Hematopoietic multipotent progenitor cell treated with erythropoietin and hydrocortisone succinate and interleukin-3 and kit ligand, for 4 days (in vitro differentiated cells): ENCODE measurements around the gene TSPAN14.

Source experiments
- DNase-seq: peaks from one replicate; pipeline ENCODE4 v3.0.0-alpha.2; 2015

The TSPAN14 gene

DNA sequence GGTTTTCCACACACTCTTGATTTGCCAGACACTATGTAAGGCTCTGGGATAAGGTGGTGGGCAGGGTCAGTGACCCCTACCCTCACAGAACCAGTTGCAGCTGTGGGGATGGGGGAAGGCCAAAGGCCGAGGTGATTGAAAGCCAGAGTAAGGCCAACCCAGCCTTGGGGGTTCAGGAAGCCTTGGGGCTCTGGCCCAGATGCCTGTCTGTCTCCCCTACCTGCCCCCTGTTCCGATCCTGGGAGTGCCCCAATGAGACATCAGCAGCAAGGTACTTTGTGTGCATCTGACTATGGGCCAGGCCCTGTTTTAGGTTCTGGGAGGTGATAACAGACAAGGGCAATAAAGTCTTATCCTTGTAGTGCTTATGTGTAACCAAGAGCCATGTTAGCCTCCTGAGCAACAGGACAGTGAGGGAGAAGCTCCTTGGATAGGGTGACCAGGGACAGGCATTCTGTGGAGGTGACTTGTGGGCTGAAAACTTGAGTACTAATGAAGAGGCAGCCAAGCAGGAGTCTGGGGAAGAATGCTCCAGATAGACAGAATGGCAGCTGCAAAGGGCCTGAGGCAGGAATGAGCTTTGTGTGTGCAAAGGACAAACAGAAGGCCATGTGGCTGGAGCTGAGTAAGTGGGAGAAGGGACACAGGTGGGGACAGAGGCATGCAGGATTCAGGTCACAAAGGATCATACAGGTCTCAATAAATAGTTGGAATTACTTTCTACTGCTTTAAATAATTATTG, 35.4 kb downstream of the TSPAN14 start:
- DNase-seq = no peak

DNA sequence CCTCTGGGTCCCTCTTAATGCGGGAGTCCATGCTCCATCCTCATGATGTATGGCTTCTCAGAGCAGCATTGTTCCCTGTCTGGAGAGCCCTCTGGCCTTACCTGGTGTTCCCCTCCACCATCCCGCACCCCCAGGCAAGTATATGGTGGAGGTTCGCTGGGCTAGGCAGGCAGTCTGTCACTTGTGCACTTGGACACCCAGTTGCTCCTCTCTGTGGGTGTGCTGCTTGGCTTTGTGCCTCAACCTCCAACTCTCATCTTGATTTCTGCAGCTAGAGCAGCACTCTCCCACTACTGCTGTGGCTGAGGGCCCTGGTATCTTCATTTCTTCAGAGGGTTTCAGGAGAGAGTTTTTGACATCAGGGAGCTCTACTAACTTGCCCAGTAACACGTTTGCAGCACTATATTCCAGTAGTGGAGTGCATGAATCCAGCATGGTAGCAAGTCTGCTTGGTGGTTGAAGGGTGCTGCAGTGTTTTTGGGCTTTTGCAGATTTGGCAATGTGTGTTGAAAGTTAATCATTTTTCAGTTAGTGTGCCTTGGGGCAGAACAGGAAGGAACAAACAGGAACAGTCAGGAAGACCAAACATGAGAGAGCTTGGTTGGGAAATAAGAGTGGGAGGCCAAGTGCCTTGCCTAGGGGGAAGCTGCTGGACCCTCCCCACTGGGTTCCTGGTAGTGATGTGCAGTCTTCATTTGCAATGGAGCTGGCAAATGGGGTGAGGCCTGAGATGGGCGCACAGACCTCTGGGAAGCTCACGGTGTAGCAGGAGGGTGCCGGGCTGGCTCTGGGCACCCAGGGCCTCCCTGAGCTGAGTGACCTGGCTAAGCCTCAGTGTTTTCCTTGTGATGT, 37.4 kb downstream of the TSPAN14 start:
- DNase-seq = peak; percentile 46

DNA sequence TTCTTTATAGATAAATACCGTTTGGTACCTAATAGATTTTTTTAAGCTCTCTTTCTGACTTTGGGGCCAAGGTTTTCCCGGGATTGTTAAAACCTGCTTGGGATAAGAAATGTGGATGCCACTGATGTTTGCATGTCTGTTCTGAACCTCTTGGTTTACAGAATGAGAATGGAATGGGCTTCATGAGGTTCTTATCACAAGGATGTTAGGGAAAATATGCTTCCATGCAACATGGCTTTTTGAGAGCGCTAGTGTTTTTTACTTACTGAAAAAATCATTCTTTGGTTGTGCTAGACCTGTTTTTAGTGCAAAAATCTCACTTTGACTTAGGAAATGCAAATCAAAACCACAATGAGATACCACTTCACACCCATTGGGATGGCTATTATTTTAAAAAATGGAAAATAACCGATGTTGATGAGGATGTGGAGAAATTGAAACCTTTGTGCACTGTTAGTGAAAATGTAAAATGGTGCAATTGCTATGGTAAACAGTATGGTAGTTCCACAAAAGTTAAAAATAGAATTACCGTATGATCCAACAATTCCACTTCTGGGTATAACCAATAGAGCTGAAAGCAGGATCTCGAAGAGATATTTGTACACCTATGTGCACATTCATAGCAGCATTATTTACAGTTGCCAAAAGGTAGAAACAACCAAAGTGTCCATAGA, 38.9 kb downstream of the TSPAN14 start:
- no peak for DNase-seq

DNA sequence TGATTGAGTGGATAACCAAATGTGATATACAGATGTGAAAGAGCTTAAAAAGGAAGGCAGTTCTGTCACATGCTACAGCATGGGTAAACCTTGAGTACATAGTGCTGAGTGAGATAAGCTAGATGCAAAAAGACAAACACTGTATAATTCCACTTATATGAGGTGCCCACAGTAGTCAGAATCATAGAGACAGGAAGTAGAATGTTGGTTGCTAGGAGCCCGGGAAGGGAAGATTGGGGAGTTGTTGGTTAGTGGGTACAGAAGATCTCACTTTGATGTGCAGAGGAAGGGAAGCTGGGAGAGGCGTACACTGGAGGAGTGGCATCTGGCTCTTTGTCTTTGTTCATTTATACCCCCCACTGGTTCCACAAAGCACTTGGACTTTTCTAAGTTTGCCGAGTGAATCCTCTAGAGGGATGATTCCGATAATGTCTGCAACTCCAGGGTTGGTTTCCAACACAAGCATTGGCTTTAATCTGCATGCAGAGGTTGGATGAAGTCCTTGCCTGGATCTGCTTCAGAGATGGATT, 39.5 kb downstream of the TSPAN14 start:
- peak; percentile 86 for DNase-seq

DNA sequence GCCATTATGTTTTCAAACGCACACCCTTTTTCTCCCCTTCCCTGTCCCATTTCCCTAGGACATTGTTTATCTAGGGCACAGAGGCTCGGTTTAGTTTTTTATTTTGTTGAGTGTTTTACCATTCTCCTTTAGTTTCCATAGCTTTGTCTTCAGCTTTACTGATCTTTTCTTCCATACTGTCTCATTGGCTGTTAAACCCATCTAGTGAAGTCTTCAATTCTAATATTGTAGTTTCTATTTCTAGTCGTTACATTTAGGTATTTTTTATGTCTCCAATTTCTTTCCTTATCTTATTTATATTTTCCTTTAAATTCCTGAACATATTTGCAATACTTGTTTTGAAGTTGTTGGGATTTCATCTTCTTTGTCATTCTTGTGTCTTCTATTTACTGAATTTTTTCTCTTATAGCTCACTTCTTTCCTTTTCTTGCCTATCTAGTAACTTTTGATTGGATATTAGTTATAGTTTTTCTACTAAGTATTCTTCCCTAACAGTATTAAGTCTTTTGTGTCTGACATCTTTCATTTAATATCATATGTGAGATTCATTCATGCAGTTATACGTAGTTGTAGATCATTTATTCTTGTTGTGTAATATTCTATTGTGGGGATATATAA, 42.6 kb downstream of the TSPAN14 start:
- no peak for DNase-seq

DNA sequence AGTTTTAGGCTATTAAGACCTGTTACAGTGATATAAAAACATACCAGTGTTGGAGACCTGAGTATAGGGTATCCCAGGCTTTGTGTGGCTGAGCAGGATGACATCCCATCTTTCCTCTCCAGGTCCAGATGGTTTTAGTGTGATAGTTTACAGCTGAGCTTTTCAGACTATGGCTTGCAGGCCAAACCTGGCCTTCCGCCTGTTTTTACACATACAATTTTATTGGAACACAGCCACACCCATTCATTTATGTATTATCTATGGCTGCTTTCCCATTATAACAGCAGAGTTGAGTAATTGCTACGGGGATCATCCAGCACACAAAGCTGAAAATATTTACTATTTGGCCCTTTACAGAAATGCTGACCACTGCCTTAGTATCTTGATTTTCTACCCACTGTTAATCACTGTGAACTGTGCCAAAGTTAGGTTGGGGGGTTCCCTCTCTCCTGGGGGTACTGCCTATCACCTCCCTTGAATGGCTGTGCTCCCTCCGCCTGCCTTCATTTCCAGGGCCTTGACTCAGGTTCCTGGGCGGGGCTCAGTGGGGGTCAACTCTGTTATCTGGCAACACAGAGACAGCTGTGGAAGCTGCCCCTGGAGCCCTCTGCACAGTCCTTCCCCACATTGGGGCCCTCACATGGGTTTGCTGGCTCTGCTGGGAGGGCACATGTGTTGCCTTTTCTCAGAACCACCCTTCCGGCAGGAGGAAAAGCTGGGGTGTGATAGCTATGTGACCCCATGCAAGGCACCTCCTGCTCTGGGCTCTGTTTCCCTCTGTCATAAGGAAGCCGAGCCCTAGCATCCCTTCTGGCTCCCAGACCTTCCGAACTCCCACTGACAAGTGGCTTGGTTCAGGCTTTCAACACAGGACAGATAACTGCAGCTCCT, 43.3 kb downstream of the TSPAN14 start:
- peak; percentile 98 for DNase-seq

DNA sequence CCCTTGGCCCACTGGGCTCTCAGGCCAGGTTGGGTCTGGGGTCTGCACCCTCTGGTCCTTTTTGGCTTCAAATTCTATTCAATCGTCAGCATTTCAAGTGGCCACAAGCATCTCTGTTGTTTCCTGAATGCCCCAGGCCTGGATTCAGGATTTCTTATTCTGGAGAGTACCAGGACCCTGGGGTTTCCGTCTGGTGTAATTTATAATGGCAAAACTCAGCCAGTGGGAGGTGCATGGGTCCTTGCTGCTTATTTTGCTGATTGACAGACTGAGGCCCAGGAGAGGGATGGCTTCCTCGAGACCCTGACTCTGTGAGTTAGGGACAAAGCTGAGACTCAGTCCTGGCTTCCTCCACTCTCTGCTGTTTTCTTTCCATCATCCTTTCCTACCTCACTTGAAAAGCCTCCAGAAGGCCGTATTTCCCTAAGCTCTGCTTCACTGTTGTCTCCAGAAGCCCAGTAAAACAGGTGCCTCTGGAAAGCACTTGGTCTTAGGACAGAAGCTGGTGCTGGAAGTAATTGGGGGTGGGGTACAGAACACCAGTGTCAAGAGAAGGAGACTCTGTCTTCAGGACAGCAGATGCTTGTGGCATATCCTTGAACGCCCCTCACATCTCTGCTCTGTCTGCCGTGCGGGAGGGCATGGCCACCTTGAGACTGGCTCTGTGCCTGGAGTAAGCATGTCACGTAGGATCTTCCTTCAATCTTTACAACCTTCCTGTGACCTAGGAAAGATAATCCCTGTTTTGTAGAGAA, 44.1 kb downstream of the TSPAN14 start:
- DNase-seq = no peak

DNA sequence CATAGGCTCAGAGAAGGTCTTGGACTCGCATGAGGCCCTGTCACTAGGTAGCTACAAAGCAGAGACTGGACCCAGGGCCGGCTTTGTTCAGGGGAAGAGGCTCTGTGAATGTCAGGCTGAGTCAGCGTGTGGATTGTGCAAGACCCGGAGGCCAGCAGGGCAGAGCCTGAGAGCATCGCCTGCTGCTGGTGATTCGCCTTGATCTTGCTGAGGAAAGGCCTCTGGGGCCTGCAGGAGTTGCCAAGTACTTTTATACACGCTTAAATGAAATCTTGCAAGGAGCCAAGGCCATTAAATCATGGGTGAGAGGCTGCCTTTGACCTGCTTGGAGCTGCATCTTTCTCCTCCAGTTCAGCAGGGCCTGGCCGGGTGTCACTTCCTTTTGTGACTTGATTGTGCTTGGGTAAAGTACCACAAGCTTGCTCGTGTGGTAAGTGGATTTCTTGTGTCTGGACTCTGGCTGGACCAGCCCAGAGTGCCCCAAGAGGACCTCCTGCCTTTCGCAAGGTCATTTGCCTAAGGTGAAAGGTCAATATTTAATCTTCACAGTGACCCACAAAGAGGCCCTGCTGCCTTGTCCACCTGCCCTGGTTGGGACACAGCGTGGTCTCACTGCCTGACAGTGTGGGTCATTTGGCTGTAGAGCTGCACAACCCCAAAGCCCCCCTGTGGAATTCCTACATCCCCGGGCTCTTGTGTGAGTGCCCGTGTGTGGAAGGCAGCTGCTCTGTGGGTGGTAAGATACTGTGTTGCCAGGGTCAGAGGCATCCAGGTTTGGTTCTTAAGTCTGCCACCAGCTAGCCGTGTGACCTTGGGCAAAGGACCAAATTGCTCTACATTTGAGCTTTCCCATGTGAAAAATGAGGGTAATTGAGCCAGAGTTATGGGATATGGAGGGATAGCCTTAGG, 45.0 kb downstream of the TSPAN14 start:
- DNase-seq = peak; percentile 92

DNA sequence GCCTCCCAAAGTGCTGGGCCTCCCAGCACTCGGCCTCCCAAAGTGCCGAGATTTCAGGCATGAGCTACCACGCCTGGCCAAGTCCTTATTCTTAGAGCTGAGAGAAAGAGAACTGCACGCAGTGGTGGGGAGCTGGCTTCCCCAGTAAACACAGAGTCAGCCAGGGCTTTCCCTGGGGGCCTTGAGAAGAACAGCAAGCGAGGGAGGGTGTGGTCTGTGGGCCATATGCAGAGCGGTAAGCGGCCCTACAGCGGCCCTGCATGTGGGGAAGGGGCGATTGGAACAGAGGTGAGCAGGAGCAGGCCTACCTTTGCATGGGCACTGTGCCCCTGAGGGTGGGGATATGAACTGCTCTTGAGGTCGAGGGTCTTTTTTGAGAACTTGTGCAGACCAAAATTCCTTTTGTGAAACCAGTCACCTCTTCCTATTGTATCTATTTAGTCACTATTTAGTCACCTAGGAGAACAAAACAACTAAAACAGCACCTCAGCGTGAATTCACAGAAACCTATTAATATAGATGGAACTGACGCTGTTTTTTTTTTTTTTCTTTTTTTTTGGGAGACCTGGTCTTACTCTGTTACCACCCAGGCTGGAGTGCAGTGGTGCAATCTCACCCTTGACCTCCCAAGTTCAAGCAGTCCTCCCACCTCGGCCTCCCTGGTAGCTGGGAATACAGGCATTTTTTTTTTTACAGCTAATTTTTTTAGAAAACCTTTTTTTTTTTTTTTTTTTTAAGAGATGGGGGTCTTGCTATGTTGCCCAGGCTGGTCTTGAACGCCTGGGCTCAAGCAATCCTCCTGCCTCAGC, 46.7 kb downstream of the TSPAN14 start:
- DNase-seq = peak; percentile 62

DNA sequence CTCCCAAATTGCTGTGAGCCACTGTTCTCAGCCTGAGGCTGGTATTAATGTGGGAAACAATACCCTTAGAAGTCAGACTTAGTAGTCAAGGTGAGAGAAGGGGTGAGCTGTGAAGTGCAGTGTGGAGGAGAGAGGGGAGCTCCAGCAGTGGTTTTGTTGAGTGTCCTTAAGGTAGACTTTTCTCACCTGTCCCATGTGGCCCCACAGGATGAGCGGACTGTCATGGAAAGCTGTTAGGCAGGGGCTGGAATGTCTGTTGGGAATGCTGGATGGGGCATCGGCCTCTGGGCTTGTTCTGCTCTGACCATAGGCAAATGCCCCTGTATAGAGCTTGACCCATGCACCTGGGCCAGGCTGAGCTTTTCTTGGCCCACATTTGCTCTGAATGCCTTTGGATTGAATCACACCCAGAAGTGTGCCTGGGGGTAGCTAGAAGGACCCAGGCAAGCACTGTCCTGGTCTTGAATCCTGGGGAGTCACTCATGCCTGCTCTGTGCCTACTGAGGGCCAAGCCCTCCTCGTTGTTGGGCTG, 47.3 kb downstream of the TSPAN14 start:
- DNase-seq = no peak

DNA sequence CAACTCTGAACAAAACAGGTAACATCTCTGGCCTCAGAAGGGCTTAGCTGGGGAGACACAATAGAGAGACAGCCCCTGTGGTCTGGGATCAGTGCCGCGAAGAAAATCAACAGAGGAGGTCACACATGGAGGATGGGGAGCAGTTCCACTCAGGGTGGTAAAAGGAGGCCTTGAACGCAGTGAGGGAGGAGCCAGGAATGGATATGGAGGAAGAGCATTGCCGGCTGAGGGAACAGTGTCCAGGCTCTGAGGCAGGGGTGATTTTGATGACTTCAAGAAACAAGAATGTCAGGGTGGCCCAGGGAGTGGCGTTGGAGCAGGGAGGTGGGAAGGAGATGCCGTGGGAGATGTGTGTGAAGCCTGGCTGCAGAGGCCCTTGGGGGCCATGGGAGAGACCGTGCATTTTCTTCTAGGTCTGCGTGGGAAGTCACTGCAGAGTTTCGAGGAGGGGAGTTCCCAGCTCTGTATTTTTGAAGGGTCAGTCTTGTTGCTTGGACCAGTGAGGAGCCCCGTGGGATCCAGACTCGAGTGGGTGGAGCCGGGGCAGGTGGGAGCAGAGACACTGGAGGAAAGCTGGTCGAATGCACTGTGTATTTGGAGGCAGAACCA, 47.9 kb downstream of the TSPAN14 start:
- no peak for DNase-seq

DNA sequence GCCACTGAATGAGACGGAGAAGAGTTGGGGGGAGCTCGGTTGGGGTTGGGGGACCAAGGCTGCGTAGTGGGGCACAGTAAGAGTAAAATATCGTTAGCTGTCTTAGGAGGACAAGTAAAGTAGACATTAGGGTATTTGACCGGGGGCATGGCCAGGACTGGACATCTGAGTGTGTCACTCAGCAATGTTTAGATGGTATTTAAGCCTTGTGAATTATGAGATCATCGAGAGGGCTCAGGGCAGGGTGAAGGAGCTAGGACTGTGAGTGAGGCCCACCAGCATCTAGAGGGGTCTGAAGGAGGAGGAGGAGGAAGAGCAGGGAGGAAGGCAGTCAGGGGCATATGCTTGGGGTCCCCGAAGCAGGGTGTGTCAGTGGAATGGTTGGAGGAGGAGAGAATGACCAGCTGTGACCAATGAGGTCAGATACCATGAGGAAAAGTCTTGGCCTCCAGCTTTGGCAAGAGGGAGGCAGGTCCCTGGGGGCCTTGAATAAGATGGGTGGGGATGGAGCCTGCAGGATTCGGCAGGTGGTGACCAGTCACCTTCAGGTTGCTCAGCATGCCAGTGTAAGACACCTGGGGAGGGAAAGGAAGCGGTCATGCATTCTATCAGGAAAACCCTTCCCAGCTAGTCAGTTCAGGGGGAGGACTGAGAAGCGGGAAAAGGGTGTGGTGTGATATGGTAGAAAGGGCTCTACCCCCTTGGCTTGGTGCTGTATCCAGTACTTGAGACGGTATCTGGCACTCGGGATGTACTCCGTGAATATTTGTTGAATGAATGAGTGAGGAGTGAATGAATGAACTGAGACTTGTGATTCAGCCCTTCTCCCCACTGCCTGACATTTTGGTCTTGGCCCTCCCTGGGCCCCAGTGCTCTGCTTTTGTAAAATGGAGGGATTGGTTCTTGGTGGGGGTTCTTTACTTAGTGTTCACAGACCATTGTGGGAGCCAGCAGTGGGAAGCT, 48.8 kb downstream of the TSPAN14 start:
- no peak for DNase-seq

DNA sequence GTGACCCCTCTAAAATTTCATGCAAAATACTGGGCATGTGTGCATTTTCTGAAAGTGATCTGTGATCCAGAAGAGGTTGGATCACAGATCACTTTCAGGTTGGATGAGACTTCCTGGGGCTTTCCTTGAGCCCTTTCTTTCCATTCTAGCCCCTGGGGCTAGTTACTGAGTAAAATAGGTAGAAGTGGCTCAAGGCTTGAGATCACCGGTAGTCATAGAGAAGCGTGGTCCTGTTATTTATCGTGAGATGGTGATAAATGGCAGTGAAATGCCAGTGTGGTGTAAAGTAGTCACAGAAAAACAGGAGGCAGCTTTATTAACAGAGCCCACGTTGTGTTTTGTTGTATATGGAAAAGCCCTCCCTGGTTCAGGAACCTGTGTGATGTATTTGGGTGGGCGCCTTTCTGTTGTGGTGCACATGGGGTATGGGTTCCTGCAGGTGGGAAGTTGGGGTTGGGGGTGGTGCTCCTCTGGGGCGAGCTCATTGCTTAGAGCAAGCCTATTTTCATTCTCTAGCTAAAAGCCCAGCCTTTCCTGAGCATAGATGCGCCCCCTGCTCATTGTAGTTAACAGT, 49.6 kb downstream of the TSPAN14 start:
- no peak for DNase-seq

DNA sequence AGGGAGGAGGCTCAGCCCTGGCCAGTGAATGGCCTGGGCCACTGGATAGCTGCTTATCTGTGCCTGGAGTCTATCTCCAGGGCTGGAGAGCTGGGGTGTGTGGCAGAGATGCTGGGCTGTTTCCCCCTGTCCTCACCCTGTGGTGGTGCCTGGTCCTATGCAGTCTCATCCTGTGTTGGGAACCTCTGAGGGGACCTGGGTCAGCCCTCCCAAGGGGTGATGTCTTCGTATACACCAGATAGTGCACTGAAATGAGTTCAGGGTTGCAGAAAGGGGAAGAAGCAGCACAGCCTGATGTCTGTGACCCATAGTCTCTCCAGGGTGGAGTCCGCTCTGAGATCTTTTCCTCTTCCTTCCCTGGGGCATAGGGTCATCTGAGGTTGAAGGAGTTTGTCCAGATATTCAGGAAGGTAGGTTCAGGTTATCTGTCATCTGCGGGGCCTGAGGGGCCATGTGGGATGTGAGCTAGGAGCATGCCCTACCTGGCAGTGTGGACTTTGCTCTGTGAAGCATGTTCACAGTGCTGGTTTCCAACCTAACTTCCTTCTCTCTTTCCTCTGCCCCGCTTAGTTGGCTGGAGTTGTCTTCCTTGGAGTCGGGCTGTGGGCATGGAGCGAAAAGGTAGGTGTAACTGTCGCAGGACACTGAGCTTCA, 50.2 kb downstream of the TSPAN14 start:
- DNase-seq = peak; percentile 96

DNA sequence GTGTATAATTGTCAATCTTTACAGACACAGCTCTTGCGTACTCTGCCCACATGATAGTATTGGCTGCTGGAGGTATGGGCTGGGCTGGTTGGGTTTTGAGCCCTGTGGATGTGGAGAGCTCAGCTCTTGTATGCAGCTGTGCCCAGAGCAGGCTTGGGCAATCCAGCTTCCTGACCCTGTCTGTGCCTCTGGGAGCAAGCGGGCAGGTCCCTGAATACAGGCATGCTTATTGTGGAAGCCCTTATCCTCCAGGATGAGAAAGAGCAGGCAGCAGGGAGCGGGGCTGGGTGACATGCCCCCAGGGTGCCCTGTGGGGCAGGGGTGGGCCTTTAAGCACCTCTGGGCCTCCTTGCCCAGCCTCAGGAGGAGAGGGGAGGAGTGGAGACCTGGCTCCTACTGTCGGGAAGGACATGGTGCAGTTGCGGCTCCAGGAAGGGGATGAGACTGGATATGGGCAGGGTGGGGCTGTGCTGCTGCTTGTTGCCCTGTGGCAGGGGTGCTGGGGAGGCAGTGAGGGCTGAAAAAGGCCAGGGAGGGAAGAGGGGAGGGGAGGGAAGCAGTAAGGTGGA, 50.9 kb downstream of the TSPAN14 start:
- no peak for DNase-seq

DNA sequence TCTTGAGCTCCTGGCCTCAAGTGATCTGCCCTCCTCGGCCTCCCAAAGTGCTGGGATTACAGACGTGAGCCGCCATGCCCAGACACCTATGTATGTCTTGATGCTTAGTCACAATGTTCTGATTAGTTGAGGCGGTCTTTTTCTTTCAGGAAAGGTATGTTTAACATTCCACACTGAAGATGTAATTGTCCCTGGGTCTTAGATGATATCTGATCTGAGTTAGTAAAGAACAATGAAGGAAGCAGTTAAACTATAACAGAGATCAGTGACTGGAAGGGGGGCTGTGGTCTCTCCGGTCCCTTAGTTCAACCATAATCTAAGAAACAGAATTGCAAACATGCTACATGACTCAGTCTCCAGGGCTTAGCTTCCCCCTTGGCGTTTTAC, 52.1 kb downstream of the TSPAN14 start:
- DNase-seq = no peak
